B cell (primary cell): ENCODE results near the gene OR6C68. TPM values are rescaled to one million over a fixed set of nuclear protein-coding genes. Genes with fewer than 3 reads are reported as not detected.

Experiments used
- ATAC-seq: fragments of 200-7000 bp; cut with Tn5 transposase; one replicate; pipeline ENCODE4 v1.10.0; 2021; ENCODE audit warnings: low read depth, mild to moderate bottlenecking, moderate number of reproducible peaks, moderate library complexity
- CTCF ChIA-PET: fragments of 350-600 bp; sonication (Branson Sonifier 250); formaldehyde crosslinking; loops from one replicate; lab custom pipeline; 2021; ENCODE audit warnings: antibody characterized with exemption, inconsistent platforms; lab: Charles Lee
- POLR2A ChIA-PET: fragments of 350-600 bp; sonication (Branson Sonifier 250); formaldehyde crosslinking; loops from one replicate; lab custom pipeline; 2021; ENCODE audit warnings: antibody characterized with exemption; lab: Charles Lee
- DNase-seq: peaks from one replicate; pipeline ENCODE4 v3.0.0; 2013
- H2AFZ ChIP-seq: 2 replicates; pipeline ENCODE4 v1.6.1; 2012; ENCODE audit warnings: mild to moderate bottlenecking, low read depth, low read length; ENCODE audit not compliant: insufficient read depth, poor library complexity, severe bottlenecking
- H3K27ac ChIP-seq, 2 donors: 1 replicate in 1 of 2; 2 replicates in 1 of 2; pipeline ENCODE4 v1.5.1; 2012 to 2013; ENCODE audit warnings: low read length in 2 of 2, mild to moderate bottlenecking in 2 of 2, moderate library complexity in 1 of 2
- H3K27me3 ChIP-seq, 4 experiments: fragments of 200-600 bp in 1 of 4; sonication (generic) in 1 of 4; replicated peaks in 1 of 4; 1 replicate in 2 of 4; 2 replicates in 2 of 4; pipeline versions ENCODE4 v1.6.1 to v1.7.0; 2013 to 2016; ENCODE audit warnings: low read length in 3 of 4, mild to moderate bottlenecking in 2 of 4, mixed read lengths in 1 of 4, moderate library complexity in 1 of 4; ENCODE audit not compliant: insufficient read depth in 4 of 4, control insufficient read depth in 3 of 4; ENCODE audit errors: control extremely low read depth in 1 of 4
- H3K36me3 ChIP-seq, 2 experiments: replicated peaks in 1 of 2; 1 replicate in 1 of 2; 2 replicates in 1 of 2; pipeline versions ENCODE4 v1.6.1 to v1.7.1; 2013; ENCODE audit warnings: low read length in 1 of 2; ENCODE audit not compliant: insufficient read depth in 2 of 2, control insufficient read depth in 1 of 2; ENCODE audit errors: control extremely low read depth in 1 of 2, extremely low read depth in 1 of 2
- H3K4me1 ChIP-seq, 2 donors: fragments of 200-600 bp in 1 of 2; sonication (generic) in 1 of 2; 1 replicate in 1 of 2; 2 replicates in 1 of 2; pipeline versions ENCODE4 v1.5.1 to v1.6.1; 2013 to 2017; ENCODE audit warnings: low read length in 2 of 2; ENCODE audit not compliant: control insufficient read depth in 2 of 2, insufficient read depth in 2 of 2
- H3K4me2 ChIP-seq: replicated peaks from 2 replicates; pipeline ENCODE3; 2012; ENCODE audit warnings: mild to moderate bottlenecking, low read depth, low read length; ENCODE audit not compliant: poor library complexity, severe bottlenecking
- H3K4me3 ChIP-seq, 5 experiments: fragments of 200-600 bp in 1 of 5; sonication (generic) in 1 of 5; 1 replicate in 3 of 5; 2 replicates in 2 of 5; pipeline versions ENCODE4 v1.5.1 to v1.7.0; 2011 to 2016; ENCODE audit warnings: low read length in 4 of 5, mild to moderate bottlenecking in 4 of 5, low read depth in 2 of 5, control low read depth in 1 of 5, moderate library complexity in 1 of 5; ENCODE audit not compliant: insufficient read depth in 1 of 5; ENCODE audit errors: control extremely low read depth in 1 of 5, extremely low read depth in 1 of 5
- H3K79me2 ChIP-seq: fragments of 200-600 bp; sonication (generic); one replicate; pipeline ENCODE4 v1.6.0; 2016; ENCODE audit warnings: low read length; ENCODE audit not compliant: control insufficient read depth, insufficient read depth
- H3K9ac ChIP-seq: fragments of 200-600 bp; sonication (generic); 2 replicates; pipeline ENCODE4 v1.6.1; 2017; ENCODE audit warnings: mild to moderate bottlenecking, low read length, moderate library complexity
- H3K9me3 ChIP-seq, 3 donors: one replicate each; pipeline versions ENCODE4 v1.6.1 to v1.7.1; 2013; ENCODE audit warnings: low read length in 2 of 3; ENCODE audit not compliant: control insufficient read depth in 2 of 3, insufficient read depth in 1 of 3; ENCODE audit errors: control extremely low read depth in 1 of 3
- H4K20me1 ChIP-seq: 2 replicates; pipeline ENCODE4 v1.6.0; 2012; ENCODE audit warnings: mild to moderate bottlenecking, low read length; ENCODE audit not compliant: insufficient read depth, control insufficient read depth, poor library complexity, severe bottlenecking
- H3K27ac Mint-ChIP-seq: one replicate; pipeline ENCODE4 v1.8.0; 2021; ENCODE audit warnings: mixed read lengths
- H3K27me3 Mint-ChIP-seq: one replicate; pipeline ENCODE4 v1.8.0; 2021; ENCODE audit warnings: mixed read lengths
- H3K4me1 Mint-ChIP-seq: one replicate; pipeline ENCODE4 v1.8.0; 2021; ENCODE audit warnings: mixed read lengths
- H3K4me3 Mint-ChIP-seq: one replicate; pipeline ENCODE4 v1.8.0; 2021; ENCODE audit warnings: mixed read lengths
- H3K9me3 Mint-ChIP-seq: one replicate; pipeline ENCODE4 v1.8.0; 2022; ENCODE audit warnings: mixed read lengths; ENCODE audit not compliant: insufficient read depth
- EZH2 ChIP-seq: IDR thresholded peaks from 2 replicates; pipeline ENCODE4 v1.6.1; 2012; ENCODE audit warnings: borderline replicate concordance, low read depth, mild to moderate bottlenecking, moderate library complexity, low read length; ENCODE audit not compliant: insufficient read depth, poor library complexity, severe bottlenecking
- WGBS: methylation state at CpG from one replicate; pipeline ENCODE4 v1.1.5; 2013; ENCODE audit warnings: missing lambda C conversion rate; ENCODE audit not compliant: insufficient coverage; 5-methylcytosine and 5-hydroxymethylcytosine counted together
- intact Hi-C: fragments of 100-400 bp; cut with micrococcal nuclease; formaldehyde crosslinking; loops from one replicate; pipeline ENCODE4 v1.10.0; 2022
- polyA plus RNA-seq: library from polyadenylated mRNA; depleted of rRNA; stranded (reverse); fragments of >200 nt; gene quantifications from 2 replicates; pipeline ENCODE4 v1.2.3, GENCODE V29; 2012
- total RNA-seq, 2 donors: library from RNA; stranded (reverse); fragments of 120-200 nt in 1 of 2; gene quantifications; 1 replicate in 1 of 2; 2 replicates in 1 of 2; pipeline versions ENCODE4 v1.2.3 to v1.2.4, GENCODE V29; 2013 to 2022
- TF ChIP-seq, protein P1 (sequence below): fragments of 200-600 bp; IDR thresholded peaks from one replicate; pipeline ENCODE4 v1.8.0; 2022; ENCODE audit warnings: antibody characterized with exemption, mild to moderate bottlenecking

Gene OR6C68
- total and polyA plus RNA-seq, 2 donors (not counting 1 experiment from before 2014, with no cell fraction given), result not detected

DNA sequence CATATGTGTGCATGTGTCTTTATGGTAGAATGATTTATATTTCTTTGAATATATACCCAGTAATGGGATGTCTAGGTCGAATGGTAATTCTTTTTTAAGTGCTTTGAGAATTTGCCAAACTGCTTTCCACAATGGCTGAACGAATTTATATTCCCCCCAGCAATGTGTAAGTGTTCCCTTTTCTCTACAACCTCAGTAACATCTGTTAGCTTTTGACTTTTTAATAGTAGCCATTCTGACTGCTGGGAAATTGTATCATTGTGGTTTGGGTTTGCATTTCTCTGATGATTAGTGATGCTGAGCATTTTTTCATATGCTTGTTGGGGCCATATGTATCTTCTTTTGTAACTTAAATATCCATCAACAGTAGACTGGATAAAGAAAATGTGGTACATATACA is 9.4 kb downstream of the OR6C68 start:
- Histone ChIP-seq H3K4me2 (no peak overlapping the region), H3K79me2 (no peaks in the 10 kb centered on the region), H3K27ac (no peak overlapping the region), H3K4me1 (peaks cover 0 to 6% of the 10 kb centered on the region in 2 donors), H3K36me3 (no peaks in the 10 kb centered on the region), H4K20me1 (no peaks in the 10 kb centered on the region), H3K9ac (no peak overlapping the region), H3K27me3 (no peaks in the 10 kb centered on the region), H3K9me3 (no peaks in the 10 kb centered on the region), H2AFZ (no peak overlapping the region), H3K4me3 (no peak overlapping the region)
- ChIA-PET CTCF (no interaction called here), POLR2A (no interaction called here)
- peaks cover 9% of the 10 kb centered on the region for H3K4me1 Mint-ChIP-seq
- intact Hi-C loops, result no loop called here
- ATAC-seq (no peak), DNase-seq (no peak)
- WGBS, result no CpG with 5 or more reads among the region's 2 CpGs
- no peak overlapping the region for H3K27ac Mint-ChIP-seq
- no peak overlapping the region for H3K4me3 Mint-ChIP-seq
- TF ChIP-seq EZH2, result no peak
- TF ChIP-seq, protein P1, sequence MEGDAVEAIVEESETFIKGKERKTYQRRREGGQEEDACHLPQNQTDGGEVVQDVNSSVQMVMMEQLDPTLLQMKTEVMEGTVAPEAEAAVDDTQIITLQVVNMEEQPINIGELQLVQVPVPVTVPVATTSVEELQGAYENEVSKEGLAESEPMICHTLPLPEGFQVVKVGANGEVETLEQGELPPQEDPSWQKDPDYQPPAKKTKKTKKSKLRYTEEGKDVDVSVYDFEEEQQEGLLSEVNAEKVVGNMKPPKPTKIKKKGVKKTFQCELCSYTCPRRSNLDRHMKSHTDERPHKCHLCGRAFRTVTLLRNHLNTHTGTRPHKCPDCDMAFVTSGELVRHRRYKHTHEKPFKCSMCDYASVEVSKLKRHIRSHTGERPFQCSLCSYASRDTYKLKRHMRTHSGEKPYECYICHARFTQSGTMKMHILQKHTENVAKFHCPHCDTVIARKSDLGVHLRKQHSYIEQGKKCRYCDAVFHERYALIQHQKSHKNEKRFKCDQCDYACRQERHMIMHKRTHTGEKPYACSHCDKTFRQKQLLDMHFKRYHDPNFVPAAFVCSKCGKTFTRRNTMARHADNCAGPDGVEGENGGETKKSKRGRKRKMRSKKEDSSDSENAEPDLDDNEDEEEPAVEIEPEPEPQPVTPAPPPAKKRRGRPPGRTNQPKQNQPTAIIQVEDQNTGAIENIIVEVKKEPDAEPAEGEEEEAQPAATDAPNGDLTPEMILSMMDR, result no peak
- H3K27me3 Mint-ChIP-seq, result no peaks in the 10 kb centered on the region
- peaks cover 2% of the 10 kb centered on the region for H3K9me3 Mint-ChIP-seq

- TF ChIP-seq, protein P1, result no peak
- TF ChIP-seq EZH2, result no peak
- ChIA-PET CTCF (interaction anchor here (0.6 kb wide), 1 partner anchor 786 kb away, joined by 4 read pairs; no protein-coding TSS in a partner anchor), POLR2A (no interaction called here)
- no peaks in the 10 kb centered on the region for H3K4me1 ChIP-seq
- peaks cover 0 to 6% (median 0%) of the 10 kb centered on the region in 4 experiments for H3K27me3 ChIP-seq
- Mint-ChIP-seq H3K4me3 (no peak overlapping the region), H3K27ac (no peak overlapping the region), H3K27me3 (peaks cover 23% of the 10 kb centered on the region), H3K9me3 (no peaks in the 10 kb centered on the region), H3K4me1 (no peaks in the 10 kb centered on the region)
- DNase-seq, result no peak
- H4K20me1 ChIP-seq, result no peaks in the 10 kb centered on the region
- H3K36me3 ChIP-seq, result no peaks in the 10 kb centered on the region
- no peak overlapping the region for H3K9ac ChIP-seq
- H3K4me2 ChIP-seq, result no peak overlapping the region
- no peak overlapping the region for H2AFZ ChIP-seq
- no peak overlapping the region for H3K27ac ChIP-seq
- no peak overlapping the region for H3K4me3 ChIP-seq
- intact Hi-C loops, result no loop called here
- peaks cover 0 to 2% (median 0%) of the 10 kb centered on the region in 3 donors for H3K9me3 ChIP-seq
- no CpG with 5 or more reads among the region's 1 CpG for WGBS
- H3K79me2 ChIP-seq, result no peaks in the 10 kb centered on the region
- ATAC-seq, result no peak
Observed at GRCh38 chr12:55515696-55516095, 23.5 kb downstream of the OR6C68 start.
